Endothelial cell of umbilical vein (primary cell): ENCODE results near the gene MAS1L. TPM values are rescaled to one million over a fixed set of nuclear protein-coding genes. Genes with fewer than 3 reads are reported as not detected.

Source experiments
- BruUV-seq: library from RNA; stranded (reverse); fragments of 400-500 nt; replicated peaks from 2 replicates; lab custom pipeline; 2021; lab: Mats Ljungman, UMichigan
- CTCF ChIA-PET: fragments of 300-600, 350-600 bp; sonication (Branson Sonifier 250); formaldehyde crosslinking; loops from one replicate; lab custom pipeline; 2021; ENCODE audit warnings: antibody characterized with exemption, inconsistent platforms; lab: Charles Lee
- POLR2A ChIA-PET: fragments of 300-600, 350-600 bp; sonication (Branson Sonifier 250); formaldehyde crosslinking; loops from one replicate; lab custom pipeline; 2021; ENCODE audit warnings: antibody characterized with exemption, inconsistent platforms; lab: Charles Lee
- DNase-seq: peaks from one replicate; pipeline ENCODE4 v3.0.0-alpha.2; 2011; ENCODE audit warnings: low read depth, low spot score
- FAIRE-seq: peaks from 2 replicates; lab custom pipeline; 2011; peaks lifted over from hg19 to GRCh38; lab: Jason Lieb, UNC
- H2AFZ ChIP-seq: 2 replicates; pipeline ENCODE4 v1.6.0; 2012; ENCODE audit warnings: low read depth, low read length, control low read depth, inconsistent platforms
- H3K27ac ChIP-seq: 2 replicates; pipeline ENCODE4 v1.5.1; 2011; ENCODE audit warnings: low read depth, mild to moderate bottlenecking, control low read depth, low read length, moderate library complexity; ENCODE audit not compliant: insufficient read depth
- H3K27me3 ChIP-seq, 2 experiments: 2 replicates each; pipeline versions ENCODE4 v1.6.0 to v1.6.1; 2011; ENCODE audit warnings: low read length in 2 of 2, mixed read lengths in 1 of 2; ENCODE audit not compliant: control insufficient read depth in 2 of 2, insufficient read depth in 2 of 2
- H3K36me3 ChIP-seq, 2 experiments: 2 replicates in 1 of 2; 3 replicates in 1 of 2; pipeline ENCODE4 v1.5.1; 2011; ENCODE audit warnings: low read length in 2 of 2, mild to moderate bottlenecking in 1 of 2, moderate library complexity in 1 of 2; ENCODE audit not compliant: control insufficient read depth in 2 of 2, insufficient read depth in 2 of 2; ENCODE audit errors: extremely low read depth in 1 of 2
- H3K4me1 ChIP-seq: 3 replicates; pipeline ENCODE4 v1.5.1; 2011; ENCODE audit warnings: mild to moderate bottlenecking, low read length; ENCODE audit not compliant: control insufficient read depth, insufficient read depth; ENCODE audit errors: extremely low read depth
- H3K4me2 ChIP-seq: 2 replicates; pipeline ENCODE4 v1.6.1; 2011; ENCODE audit warnings: low read length, control low read depth, mixed read lengths; ENCODE audit not compliant: insufficient read depth
- H3K4me3 ChIP-seq, 3 experiments: fragments of 200-600 bp in 1 of 3; sonication (generic), shearing (Covaris generic) in 1 of 3; replicated peaks in 1 of 3; 2 replicates each; pipeline ENCODE4 v1.5.1; 2011 to 2016; ENCODE audit warnings: control low read depth in 3 of 3, low read length in 3 of 3, mild to moderate bottlenecking in 2 of 3, inconsistent platforms in 1 of 3, low read depth in 1 of 3, moderate library complexity in 1 of 3; ENCODE audit not compliant: insufficient read depth in 1 of 3
- H3K79me2 ChIP-seq: 2 replicates; pipeline ENCODE4 v1.6.0; 2012; ENCODE audit warnings: low read length, inconsistent platforms; ENCODE audit not compliant: control insufficient read depth, insufficient read depth
- H3K9ac ChIP-seq: replicated peaks from 2 replicates; pipeline ENCODE3; 2011; ENCODE audit warnings: low read length, control low read depth; ENCODE audit not compliant: insufficient read depth; ENCODE audit errors: extremely low read depth
- H3K9me1 ChIP-seq: replicated peaks from 3 replicates; pipeline ENCODE4 v1.6.0; 2011; ENCODE audit warnings: mild to moderate bottlenecking, low read length; ENCODE audit not compliant: control insufficient read depth, insufficient read depth; ENCODE audit errors: extremely low read depth
- H3K9me3 ChIP-seq: replicated peaks from 2 replicates; pipeline ENCODE4 v1.5.1; 2012; ENCODE audit warnings: low read length, inconsistent platforms; ENCODE audit not compliant: control insufficient read depth, insufficient read depth
- H4K20me1 ChIP-seq: replicated peaks from 2 replicates; pipeline ENCODE3; 2011; ENCODE audit warnings: mild to moderate bottlenecking, low read length; ENCODE audit not compliant: control insufficient read depth, insufficient read depth; ENCODE audit errors: extremely low read depth
- EZH2 ChIP-seq: IDR thresholded peaks from 2 replicates; pipeline ENCODE4 v1.6.1; 2012; ENCODE audit warnings: borderline replicate concordance, low read depth, mild to moderate bottlenecking, moderate library complexity, low read length, inconsistent platforms; ENCODE audit not compliant: severe bottlenecking
- FOS ChIP-seq: IDR thresholded peaks from 2 replicates; pipeline ENCODE4 v1.6.1; 2011; ENCODE audit warnings: mild to moderate bottlenecking, low read length, moderate library complexity, borderline replicate concordance; ENCODE audit not compliant: insufficient read depth
- GATA2 ChIP-seq: IDR thresholded peaks from 2 replicates; pipeline ENCODE4 v1.7.0; 2011; ENCODE audit warnings: low read depth, mild to moderate bottlenecking, moderate library complexity, mixed read lengths, low read length; ENCODE audit not compliant: insufficient read length, insufficient read depth
- JUN ChIP-seq: IDR thresholded peaks from 2 replicates; pipeline ENCODE4 v1.6.1; 2011; ENCODE audit warnings: borderline replicate concordance, low read depth; ENCODE audit not compliant: insufficient read length, insufficient read depth
- MYC ChIP-seq: IDR thresholded peaks from one replicate; pipeline ENCODE4 v1.6.1; 2011; ENCODE audit warnings: mild to moderate bottlenecking, low read depth, low read length
- POLR2A ChIP-seq: IDR thresholded peaks from 2 replicates; pipeline ENCODE4 v1.6.1; 2012; ENCODE audit warnings: low read depth, mild to moderate bottlenecking, control low read depth, low read length
- POLR2AphosphoS5 ChIP-seq: IDR thresholded peaks from 2 replicates; pipeline ENCODE4 v1.6.1; 2012; ENCODE audit warnings: low read depth, mild to moderate bottlenecking, control low read depth, low read length, moderate library complexity; ENCODE audit not compliant: insufficient read depth
- dilution Hi-C: fragments of 300-500 bp; cut with MboI; formaldehyde crosslinking; loops from one replicate; pipeline ENCODE4 v1.15.0; 2019; ENCODE audit warnings: low sequenced_read_pairs; ENCODE audit not compliant: extremely low pct_ligation_motif_present
- intact Hi-C: fragments of 100-400 bp; cut with micrococcal nuclease; formaldehyde crosslinking; loops from one replicate; pipeline ENCODE4 v1.10.0; 2022
- polyA plus RNA-seq, 4 experiments: library from polyadenylated mRNA; depleted of rRNA in 3 of 4; stranded (reverse) in 3 of 4; unstranded in 1 of 4; fragments of >200 nt; gene quantifications; 2 replicates each; pipeline versions ENCODE4 v1.2.1 to v1.2.3, GENCODE V29; 2011 to 2012; ENCODE audit warnings: missing spikeins in 1 of 4
- total RNA-seq: library from RNA; stranded (reverse); gene quantifications from 2 replicates; pipeline ENCODE4 v1.2.3, GENCODE V29; 2021
- TF ChIP-seq, protein P1 (sequence below): IDR thresholded peaks from 2 replicates; pipeline ENCODE4 v1.6.1; 2011; ENCODE audit not compliant: insufficient read depth, insufficient read length
- TF ChIP-seq, protein P2 (sequence below), 2 donors: IDR thresholded peaks; 1 replicate in 1 of 2; 2 replicates in 1 of 2; pipeline ENCODE4 v1.5.1; 2011; ENCODE audit warnings: low read length in 2 of 2, mild to moderate bottlenecking in 2 of 2, moderate library complexity in 2 of 2, control low read depth in 1 of 2, inconsistent platforms in 1 of 2, low read depth in 1 of 2; ENCODE audit not compliant: insufficient read depth in 1 of 2; ENCODE audit errors: extremely low read depth in 1 of 2

The MAS1L gene
- total and polyA plus RNA-seq, 2 donors (not counting 3 experiments of a cell fraction or from before 2014, with no cell fraction given) = not detected

DNA sequence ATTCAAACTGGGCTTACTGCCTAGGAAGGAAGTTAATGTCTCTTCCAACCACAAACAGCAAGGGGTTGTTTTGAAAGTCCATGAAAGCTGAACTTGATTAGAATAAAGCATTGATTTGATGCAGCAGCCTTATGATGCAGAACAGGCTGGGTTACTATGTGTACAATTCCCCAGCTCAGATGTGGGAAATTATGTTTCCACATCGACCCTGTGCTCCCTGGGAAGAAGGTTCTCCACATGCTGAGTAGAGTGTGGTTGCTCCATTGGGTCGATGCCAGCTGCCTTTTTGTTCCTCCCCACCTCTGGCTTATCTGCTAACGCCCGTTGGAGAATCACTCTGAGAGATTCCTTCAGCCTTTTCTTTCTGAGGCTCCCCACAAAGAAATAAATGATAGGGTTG is 1.2 kb downstream of the MAS1L start:
- no peak overlapping the region for H3K27ac ChIP-seq
- H3K36me3 ChIP-seq = no peaks in the 10 kb centered on the region
- no peak overlapping the region for H3K4me3 ChIP-seq
- no peaks in the 10 kb centered on the region for H3K27me3 ChIP-seq
- no TSS peak for BruUV-seq
- POLR2A ChIA-PET = no interaction called here
- no peaks in the 10 kb centered on the region for H3K4me1 ChIP-seq
- no peak overlapping the region for H3K9ac ChIP-seq
- no peak for TF ChIP-seq EZH2
- TF ChIP-seq, protein P1, sequence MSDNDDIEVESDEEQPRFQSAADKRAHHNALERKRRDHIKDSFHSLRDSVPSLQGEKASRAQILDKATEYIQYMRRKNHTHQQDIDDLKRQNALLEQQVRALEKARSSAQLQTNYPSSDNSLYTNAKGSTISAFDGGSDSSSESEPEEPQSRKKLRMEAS = no peak
- TF ChIP-seq, protein P2, sequence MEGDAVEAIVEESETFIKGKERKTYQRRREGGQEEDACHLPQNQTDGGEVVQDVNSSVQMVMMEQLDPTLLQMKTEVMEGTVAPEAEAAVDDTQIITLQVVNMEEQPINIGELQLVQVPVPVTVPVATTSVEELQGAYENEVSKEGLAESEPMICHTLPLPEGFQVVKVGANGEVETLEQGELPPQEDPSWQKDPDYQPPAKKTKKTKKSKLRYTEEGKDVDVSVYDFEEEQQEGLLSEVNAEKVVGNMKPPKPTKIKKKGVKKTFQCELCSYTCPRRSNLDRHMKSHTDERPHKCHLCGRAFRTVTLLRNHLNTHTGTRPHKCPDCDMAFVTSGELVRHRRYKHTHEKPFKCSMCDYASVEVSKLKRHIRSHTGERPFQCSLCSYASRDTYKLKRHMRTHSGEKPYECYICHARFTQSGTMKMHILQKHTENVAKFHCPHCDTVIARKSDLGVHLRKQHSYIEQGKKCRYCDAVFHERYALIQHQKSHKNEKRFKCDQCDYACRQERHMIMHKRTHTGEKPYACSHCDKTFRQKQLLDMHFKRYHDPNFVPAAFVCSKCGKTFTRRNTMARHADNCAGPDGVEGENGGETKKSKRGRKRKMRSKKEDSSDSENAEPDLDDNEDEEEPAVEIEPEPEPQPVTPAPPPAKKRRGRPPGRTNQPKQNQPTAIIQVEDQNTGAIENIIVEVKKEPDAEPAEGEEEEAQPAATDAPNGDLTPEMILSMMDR (IDR thresholded peaks at IDR 0.05; ENCODE audit: extremely low read depth in 1 of 2, insufficient read depth in 1 of 2, low read depth in 1 of 2, low read length in 2 of 2) = no peak
- TF ChIP-seq POLR2A = no peak
- TF ChIP-seq JUN = no peak
- no peak for TF ChIP-seq POLR2AphosphoS5
- TF ChIP-seq FOS = no peak
- TF ChIP-seq MYC = no peak
- TF ChIP-seq GATA2 = no peak
- no peaks in the 10 kb centered on the region for H4K20me1 ChIP-seq
- H3K4me2 ChIP-seq = no peak overlapping the region
- FAIRE-seq (no peak), DNase-seq (no peak)
- H3K79me2 ChIP-seq = no peaks in the 10 kb centered on the region
- dilution Hi-C loops = no loop called here
- CTCF ChIA-PET = no interaction called here
- intact Hi-C loops = no loop called here
- H3K9me1 ChIP-seq = no peaks in the 10 kb centered on the region
- no peak overlapping the region for H2AFZ ChIP-seq
- H3K9me3 ChIP-seq = no peaks in the 10 kb centered on the region
